HG02759 (cell line): ENCODE results near the gene TNIP3.
"Not testable (repeated sequence)": the region's sequence is repeated elsewhere in the genome, so short reads cannot be mapped to it uniquely, and the experiment has no call there.

Experiments
- ATAC-seq: cut with Tn5 transposase; IDR thresholded peaks from one replicate; pipeline ENCODE4 v1.9.1; 2021; ENCODE audit warnings: mild to moderate bottlenecking, moderate library complexity; ENCODE audit not compliant: unreplicated experiment

TNIP3 gene

DNA sequence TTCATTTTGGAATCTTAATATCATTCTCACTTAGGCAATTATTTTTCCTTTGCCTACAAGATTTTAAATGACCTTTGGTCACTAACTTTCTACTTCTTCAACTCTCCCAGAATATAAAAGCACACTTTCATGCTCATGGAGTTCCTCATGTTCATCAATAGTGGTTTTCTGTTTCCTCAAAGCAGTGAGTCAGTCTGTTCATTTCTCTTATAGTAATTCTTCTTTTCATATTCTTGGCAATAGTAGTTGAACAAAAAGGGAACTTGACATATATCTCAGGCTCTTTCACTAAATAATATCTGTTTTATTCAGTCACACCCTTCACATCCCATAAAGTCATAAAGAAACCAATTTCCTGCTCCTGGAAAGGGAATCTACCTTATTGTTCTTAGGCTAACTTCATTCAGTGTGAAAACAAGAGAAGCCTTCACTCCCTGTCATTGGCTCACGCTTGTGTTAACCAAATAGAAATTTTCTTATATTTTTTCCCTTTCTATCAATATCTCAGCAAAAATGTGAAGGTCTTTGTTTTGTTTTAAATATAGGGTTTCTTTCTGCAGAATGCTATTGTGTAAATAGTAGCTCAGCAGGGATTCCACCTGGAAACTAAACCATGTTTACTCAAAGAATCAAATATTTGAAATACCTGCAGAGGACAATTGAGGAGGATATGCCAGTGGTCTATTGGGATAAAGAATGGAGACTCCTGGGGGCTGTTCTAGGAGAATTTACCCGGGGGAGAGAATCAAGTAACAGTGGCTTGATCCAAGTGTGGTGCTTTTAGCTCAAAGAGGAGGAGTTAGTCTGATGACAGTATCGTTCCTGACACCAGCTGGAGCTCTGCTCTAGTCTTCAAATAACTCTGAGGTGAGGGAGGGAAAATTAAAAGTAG, 13.4 kb upstream of the TNIP3 start:
- ATAC-seq, result no peak

DNA sequence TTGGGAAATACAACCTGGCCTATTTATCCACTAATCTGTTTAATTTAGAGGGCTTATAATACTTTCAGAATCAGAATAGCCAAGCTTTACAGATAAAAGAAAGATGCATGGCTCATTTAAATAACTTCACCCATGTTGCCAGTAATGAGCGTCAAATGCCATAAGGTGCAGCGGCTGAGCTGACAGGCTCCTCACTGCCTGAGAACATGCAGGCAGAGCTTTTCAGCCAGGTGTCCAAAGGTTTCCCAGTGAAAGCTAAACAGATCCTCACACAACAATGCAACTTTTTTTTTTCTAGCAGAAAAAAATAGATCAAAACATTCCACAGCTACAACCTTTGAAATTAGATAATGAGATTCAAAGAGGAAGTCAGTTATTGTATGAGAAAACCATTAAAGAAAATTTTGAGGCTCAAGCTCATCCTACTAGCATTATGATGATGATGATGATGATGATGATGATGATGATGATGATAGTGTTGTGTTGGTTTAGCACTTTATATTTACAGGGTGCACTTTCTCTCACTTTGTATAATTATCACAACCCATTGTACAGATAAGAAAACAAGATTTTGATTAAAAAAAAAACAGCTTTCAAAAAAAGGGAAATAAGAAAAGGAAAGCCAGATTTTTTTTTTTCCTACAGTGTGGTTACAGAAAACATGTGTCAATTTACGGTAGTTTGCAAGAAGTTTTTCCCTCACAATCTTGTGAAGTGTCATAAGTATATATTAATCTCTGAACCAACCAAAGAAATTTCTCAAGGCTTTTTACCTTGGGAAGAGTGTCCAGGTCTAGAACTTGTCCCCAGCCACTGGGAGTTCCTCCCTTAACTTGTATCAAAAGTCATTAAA, 12.2 kb upstream of the TNIP3 start:
- no peak for ATAC-seq

DNA sequence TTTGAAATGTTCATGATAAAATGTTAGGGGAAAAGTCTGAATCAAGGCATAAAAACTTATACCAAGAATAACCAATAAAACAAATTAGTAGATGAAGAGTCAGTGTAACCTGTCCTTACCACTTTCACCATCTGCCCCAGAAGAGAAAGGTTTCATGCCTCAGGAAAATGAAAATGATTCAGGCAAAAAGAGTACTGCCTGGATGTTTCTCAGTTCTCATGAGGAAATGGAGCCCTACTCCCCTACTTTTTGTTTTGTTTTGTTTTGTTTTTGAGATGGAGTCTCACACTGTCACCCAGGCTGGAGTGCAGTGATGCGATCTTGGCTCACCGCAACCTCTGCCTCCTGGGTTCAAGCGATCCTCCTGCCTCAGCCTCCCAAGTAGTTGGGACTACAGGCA, 7.4 kb upstream of the TNIP3 start:
- ATAC-seq, result not testable (repeated sequence)

DNA sequence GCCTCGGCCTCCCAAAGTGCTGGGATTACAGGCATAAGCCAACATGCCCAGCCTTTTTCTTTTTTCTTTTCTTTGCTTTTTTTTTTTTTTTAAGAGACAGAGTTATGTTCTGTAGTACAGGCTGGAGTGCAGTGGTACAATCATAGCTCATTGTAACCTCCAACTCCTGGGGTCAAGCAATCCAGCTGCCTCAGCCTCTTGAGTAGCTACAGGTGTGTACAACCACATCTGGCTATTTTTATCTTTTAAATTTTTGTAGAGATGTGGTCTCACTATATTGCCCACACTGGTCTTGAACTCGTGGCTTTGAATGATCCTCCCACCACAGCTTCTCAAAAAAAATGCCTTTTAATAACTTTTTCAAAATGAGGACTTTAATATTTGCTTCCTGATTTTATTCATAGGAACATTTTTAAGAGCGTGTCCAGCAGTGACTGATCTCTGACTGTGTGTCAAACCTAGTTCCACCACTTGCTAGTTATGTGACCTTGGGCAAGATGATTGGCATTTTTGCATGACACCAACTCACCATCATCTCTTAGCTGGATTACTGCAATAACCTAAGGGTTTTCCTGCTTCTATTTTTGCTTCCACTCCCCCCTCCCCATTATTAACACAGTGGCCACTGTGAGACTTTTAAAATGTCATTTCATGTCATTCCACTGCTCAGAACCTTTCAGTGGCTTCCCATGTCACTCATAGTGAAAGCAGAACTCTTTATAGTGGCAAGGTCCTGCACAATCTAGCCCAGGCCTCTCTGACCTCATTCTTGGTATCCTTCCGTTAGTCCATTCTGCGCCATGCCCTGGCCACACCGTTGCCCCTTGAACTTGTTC, 4.5 kb upstream of the TNIP3 start:
- ATAC-seq, result peak; percentile 79

DNA sequence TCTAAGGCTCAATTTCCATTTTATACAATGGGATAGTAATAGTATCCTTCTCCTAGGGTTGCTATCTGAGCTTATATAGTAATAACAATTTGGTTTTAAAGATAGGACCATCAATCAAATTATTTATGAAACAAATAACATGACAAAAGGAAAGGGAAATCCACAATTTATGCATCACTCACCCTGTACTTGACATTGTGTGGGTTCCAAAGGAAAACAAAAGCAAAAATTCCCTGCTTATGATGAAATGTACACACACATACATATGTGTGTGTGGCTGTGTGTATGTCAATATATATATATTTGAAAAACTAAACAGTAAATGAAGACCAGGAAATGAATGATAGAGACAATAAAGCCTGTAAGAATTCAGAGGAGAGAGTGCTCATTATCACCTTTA, 2.9 kb upstream of the TNIP3 start:
- no peak for ATAC-seq

DNA sequence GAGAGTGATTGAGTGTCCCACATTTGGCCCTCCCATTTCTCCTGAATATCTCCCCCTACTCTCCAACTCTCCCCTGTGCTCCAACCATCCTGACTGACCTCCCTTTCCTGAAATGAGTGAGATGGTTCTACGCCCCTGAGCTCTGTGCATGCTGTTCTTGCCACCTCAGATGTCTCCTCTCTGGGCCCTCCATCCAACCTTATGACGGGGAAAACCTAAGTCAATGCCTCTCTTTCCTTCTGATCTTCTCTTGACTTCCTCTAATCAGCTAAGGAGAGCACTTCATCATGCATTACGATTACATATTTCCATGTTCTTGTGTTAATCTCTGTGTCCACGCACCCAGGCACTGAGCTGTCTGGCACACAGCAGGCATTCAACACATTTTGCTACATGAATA, 1.1 kb upstream of the TNIP3 start:
- ATAC-seq, result no peak

DNA sequence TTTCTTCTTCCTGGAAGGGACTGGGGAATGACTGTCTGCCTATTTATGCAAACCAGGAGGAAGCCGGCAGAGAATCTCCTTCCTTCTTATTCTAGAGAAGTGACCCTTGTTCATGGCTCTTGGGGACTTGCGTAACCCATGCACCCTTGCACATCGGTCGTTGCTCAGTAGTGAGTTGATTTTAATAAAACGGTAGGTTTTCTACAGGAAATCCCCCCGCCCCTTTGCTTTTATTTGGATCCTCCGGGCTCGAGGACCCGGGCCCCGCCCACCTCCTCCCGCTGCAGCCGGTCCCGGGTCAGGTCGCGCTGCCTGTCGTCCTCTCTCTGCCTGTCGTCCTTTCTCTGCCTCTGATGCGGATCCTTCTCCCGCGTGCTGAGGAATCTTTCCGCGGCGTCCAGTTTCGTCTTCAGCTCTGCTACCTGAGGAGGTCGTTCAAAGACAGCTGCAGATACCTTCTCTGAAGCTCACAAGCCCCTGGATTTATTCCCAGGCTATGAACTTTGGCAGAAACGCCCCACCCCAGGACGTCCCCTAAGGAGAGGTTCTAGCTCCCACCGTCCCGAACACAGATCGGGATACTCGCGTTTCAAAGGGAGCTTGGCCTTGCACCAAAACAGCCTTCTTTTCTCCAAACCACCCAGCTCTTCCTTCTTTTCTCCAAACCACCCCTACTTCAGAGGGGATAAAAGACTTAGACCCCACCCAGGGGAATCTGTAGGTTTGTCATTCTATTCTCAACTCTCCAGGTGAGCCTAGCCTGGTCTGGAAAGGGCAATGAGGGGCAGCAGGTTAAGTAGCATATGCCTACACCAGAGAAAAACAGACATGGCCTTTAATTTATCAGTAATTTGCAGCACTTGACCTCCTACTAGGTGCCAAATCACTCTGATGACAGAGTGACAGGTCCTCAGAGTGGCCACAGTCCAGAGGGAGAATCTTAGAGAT, 7.0 kb downstream of the TNIP3 start:
- ATAC-seq, result peak; percentile 55

DNA sequence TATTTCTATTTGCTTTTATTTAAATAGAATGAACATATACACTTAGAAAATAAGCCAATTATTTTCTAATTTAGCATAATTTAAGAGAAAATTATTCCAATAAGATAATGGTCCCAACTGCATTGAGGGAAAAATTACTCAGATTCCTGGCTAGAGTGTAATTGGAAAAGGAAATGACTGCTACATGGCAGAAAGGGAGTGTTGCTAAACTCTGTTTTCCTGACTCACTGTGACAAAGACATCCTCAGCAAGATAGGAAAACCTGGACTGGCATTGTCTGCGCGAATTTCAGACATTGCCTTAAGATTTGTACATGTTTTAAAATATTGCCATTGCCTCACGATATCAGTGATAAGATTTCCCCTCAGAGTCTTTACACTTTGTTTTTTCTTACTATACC, 8.2 kb downstream of the TNIP3 start:
- ATAC-seq, result no peak

DNA sequence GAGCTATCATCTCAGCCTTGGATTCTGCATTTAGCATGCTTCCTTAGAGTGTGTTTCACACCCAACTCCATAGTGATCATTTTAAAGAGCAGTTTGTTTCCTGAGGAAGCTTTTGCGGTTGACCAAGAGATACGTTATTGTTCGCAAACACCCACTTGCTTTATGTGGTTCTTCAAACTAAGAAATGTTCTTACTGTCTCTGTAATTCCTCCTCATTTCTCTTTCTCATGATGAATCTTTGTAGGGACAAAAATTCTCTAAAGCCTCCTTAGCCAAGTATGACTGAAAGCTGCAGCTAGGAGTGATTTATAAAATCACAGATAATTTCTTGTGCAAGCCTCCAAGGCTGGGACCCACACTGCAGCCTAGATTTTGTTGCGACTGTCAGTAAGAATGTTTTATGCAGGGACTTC, 10.0 kb downstream of the TNIP3 start:
- peak; percentile 42 for ATAC-seq

DNA sequence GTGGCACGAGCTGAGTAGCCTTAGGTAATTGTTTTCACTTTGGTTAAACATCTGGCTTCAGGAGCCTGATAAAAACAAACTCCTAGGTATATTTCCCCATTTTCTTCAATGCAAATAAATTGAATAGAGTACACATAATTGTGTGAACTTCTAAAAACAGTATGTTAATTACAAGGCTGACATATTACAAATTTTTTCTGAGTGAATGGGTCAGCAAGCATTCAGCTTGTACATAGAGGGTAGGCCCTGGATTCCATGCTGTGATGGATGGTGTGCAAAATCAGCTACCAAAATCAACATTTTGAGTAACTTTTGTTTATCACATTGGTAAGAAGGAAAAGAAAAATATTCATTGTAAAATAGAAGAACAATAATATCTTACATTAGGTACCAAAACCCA, 12.2 kb downstream of the TNIP3 start:
- ATAC-seq, result no peak

DNA sequence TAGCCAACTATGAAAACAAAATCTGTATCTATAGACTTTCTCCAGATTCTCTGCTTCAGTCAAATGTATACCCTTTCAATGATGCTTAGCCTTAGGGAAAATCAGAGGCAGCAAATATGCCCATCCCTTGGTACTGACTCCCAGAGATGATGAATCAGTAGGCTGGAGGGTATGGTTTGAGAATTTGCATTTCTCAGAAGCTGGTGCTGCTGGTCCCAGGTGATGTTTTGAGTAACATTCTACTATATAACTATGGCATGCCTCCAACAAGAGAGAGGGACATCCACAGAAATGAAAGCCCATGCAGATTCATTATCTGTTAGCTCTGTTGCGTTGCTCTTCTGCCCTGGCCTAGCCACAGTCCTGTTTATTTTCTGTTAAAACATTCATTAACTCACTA, 13.6 kb downstream of the TNIP3 start:
- no peak for ATAC-seq

DNA sequence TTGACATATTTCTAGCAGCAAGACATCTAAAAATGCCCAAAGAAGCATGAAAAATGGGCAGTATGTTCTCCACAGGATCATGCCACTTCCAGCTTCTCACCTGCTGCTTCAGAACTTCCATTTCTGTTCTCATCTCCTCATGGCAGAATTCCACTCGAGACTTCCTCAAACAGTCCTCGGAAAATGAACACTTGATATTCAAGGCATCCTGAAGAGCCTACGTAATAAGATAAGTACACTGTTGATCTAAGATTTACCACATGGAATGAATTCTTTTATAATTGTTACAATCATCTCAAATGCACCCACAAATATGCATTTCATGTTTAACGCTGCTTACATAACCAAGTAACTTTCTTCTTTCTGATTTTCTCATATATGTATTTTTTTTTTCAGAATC, 14.1 kb downstream of the TNIP3 start:
- ATAC-seq, result no peak

DNA sequence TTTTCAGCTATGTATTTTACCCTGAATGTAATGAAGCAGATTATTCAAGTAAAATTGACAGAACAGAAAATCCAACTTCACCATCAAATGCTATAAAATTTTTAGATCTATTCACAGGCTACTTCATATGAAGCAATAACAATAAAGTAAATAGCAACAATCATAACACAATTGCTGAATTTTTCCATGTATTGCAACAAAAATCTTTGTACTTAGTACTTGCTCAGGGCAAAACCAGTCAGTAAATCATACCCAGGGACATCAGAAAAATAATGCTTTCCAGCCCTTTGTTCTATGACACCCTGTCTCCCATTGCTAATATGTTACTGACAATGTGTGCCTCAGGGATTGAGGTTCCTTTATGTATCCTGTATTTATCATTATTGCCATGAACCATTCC, 15.5 kb downstream of the TNIP3 start:
- ATAC-seq, result no peak

DNA sequence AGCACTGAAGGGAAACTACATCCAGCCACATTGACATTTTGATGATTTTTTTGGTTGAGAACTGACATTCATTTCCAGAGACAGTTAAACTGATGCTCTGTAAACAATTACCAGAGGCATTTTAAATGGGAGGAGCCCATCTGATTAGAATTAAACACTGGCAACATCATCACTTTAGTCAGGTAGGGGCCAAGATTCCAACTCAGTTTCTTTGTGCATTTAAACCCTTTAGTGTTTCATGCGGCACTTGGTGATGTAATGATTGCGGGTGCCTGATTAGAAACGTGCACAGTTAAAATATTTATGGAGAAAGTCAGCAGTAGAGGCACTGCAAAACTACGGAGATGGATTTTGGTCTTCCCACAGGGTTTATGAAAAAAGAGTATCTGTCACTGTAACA, 16.1 kb downstream of the TNIP3 start:
- no peak for ATAC-seq

DNA sequence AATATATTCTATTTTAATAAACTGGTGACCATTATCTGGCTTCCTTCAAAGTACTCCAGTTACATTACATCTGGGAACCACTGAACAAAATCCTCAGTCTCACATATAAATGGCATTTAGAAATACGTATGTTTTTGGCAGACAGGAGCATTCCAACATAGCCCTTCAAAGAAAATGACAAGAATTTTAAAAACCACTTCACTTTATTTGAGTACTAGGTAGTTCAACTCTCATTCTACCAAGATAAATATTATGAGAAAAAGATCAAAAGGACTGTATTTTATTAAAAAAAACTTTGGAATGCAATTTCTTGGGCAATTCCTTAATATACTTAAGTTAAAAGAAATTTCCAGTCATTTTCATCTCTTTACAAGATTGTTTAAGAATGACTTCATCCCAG, 17.6 kb downstream of the TNIP3 start:
- ATAC-seq, result no peak

DNA sequence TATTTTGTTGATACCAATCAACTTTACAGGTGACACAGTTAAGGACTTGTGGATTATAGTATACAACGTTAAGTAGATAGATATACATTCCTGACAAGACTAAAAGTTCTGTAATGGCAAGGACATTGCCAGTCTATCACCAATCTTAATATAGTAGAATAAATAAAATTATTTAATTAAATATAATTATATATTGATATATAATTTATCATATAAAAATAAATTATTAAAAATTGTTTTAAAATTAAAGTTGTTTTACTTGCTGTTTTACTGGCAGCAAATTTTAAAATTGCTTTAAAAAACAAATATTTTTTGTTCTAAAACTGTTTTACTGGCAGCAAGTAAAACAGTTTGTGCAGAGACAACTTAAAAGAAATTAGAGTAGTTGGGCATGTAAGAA, 18.7 kb downstream of the TNIP3 start:
- no peak for ATAC-seq

DNA sequence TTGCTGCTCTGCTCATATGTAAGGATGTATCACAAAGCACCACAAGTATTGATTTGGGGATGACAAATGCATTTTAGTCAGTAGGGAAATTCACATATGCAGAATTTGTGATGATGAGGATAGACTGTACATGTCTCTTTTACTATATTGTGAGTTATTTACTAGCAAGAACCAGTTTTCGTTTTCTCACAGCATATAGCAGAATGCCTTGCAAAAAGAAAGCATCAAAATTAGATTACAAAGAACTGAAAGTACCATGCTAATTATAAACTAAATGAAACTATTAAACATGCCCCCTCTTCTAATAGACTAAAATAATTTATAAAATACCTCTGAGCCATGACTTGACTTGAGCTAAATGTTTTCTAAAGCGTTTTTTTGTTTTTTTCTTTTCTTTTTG, 20.1 kb downstream of the TNIP3 start:
- no peak for ATAC-seq

DNA sequence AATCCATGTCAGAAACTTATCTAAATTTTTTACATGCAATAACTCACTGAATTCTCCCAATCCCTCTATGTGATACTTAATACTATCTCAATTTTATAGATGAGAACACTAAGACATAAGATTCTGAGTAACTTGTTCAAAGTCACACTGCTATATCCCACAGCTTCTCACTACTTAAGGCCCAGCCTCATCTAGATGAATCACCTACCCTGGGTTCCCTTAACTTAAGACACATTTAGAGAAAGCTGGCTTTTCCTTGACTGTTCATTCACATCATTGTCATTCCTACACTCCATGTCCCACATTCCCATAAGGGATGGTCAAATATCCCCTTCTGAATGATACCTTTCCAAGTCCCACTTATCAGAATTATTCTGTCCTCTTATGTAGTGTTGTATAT, 21.0 kb downstream of the TNIP3 start:
- no peak for ATAC-seq

DNA sequence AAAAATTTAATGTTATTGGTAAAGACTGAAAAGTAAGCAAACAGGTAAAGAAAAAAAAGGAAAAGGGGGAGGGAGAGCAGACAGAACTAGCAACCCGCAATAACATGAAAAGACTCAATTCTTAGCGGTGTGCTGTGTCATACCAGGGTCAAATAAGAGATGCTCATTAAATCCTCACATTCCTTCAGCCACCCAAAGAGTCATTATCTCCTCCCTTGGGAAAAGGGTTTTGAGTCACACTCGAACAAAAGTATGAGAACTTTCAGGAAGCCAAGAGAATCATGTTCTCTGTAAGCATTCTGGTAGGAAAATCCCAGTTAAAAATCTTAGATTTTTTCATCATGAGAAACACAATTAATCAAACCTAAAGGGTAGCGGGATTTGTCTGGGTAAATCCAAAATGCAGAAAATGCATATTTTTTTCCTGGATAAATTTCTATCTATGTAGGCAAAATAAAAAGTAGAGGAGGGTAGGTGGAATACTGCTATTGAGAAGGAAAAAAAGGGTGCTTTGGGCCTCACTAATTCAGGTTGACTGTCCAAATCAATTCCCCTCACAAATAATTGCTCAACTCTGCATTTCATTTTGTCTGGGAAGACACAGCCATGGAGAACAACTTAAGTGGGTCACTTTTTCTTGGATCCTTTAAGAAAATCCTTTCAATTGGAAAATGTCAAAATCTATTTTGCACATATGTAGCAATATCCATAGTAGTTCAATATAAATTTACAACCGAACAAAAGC, 23.2 kb downstream of the TNIP3 start:
- ATAC-seq, result no peak
